ENCODE data around the gene TMEM202.

DNA sequence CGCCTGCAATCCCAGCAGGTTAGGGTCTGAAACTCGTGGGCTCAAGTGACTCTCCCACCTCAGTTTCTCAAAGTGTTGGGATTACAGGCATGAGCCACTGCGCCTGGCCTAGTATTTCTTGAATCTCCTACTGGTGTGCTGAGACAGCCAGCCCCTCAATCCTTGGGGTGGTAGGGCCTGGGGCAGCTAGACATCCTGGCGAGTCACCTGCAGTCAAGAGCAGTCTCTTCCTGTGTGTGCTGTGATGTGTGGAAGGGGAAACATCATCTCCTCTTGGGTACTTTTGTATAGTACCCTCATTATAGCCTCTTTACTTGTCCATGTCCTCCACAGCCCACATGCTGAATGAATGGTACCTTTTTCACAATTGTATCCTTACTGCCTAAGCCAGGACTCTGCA, 17.4 kb upstream of the TMEM202 start:
- TF ChIP-seq, protein P1, sequence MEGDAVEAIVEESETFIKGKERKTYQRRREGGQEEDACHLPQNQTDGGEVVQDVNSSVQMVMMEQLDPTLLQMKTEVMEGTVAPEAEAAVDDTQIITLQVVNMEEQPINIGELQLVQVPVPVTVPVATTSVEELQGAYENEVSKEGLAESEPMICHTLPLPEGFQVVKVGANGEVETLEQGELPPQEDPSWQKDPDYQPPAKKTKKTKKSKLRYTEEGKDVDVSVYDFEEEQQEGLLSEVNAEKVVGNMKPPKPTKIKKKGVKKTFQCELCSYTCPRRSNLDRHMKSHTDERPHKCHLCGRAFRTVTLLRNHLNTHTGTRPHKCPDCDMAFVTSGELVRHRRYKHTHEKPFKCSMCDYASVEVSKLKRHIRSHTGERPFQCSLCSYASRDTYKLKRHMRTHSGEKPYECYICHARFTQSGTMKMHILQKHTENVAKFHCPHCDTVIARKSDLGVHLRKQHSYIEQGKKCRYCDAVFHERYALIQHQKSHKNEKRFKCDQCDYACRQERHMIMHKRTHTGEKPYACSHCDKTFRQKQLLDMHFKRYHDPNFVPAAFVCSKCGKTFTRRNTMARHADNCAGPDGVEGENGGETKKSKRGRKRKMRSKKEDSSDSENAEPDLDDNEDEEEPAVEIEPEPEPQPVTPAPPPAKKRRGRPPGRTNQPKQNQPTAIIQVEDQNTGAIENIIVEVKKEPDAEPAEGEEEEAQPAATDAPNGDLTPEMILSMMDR (IDR thresholded peaks at IDR 0.05; ENCODE audit: low read length), result no peak
- TF ChIP-seq EZH2 (IDR thresholded peaks at IDR 0.05; ENCODE audit: borderline replicate concordance, low read length), result no peak

Measured in OCI-LY1 (cell line).